OCI-LY1 (cell line): ENCODE data around the gene CEP97.
"Not testable (repeated sequence)": the region's sequence is repeated elsewhere in the genome, so short reads cannot be mapped to it uniquely, and the experiment has no call there.

Experiments
- H2AFZ ChIP-seq: fragments of 200-600 bp; sonication (generic), shearing (Covaris generic); 2 replicates; pipeline ENCODE4 v1.6.0; 2014; ENCODE audit warnings: antibody characterized with exemption, mild to moderate bottlenecking, low read length
- H3F3A ChIP-seq: fragments of 200-600 bp; sonication (generic), shearing (Covaris generic); 2 replicates; pipeline ENCODE4 v1.6.0; 2014; ENCODE audit warnings: mild to moderate bottlenecking, antibody characterized with exemption, low read length, moderate library complexity; ENCODE audit not compliant: insufficient read depth
- H3K27ac ChIP-seq: fragments of 200-600 bp; sonication (generic); 2 replicates; pipeline ENCODE4 v1.5.1; 2014; ENCODE audit warnings: low read length, mixed run types, mild to moderate bottlenecking, low read depth; ENCODE audit not compliant: poor library complexity, severe bottlenecking
- H3K27me3 ChIP-seq: fragments of 200-600 bp; sonication (generic); 2 replicates; pipeline ENCODE4 v1.6.0; 2014; ENCODE audit warnings: antibody characterized with exemption, mild to moderate bottlenecking, low read length, moderate library complexity; ENCODE audit not compliant: insufficient read depth
- H3K36me3 ChIP-seq: fragments of 200-600 bp; sonication (generic); 2 replicates; pipeline ENCODE4 v1.6.1; 2014; ENCODE audit warnings: mild to moderate bottlenecking, antibody characterized with exemption, low read length, moderate library complexity, mixed read lengths; ENCODE audit not compliant: insufficient read depth
- H3K4me1 ChIP-seq: fragments of 200-600 bp; sonication (generic); 2 replicates; pipeline ENCODE4 v1.5.1; 2014; ENCODE audit warnings: mild to moderate bottlenecking, low read length, moderate library complexity; ENCODE audit not compliant: insufficient read depth, severe bottlenecking
- H3K4me2 ChIP-seq: fragments of 200-600 bp; sonication (generic), shearing (Covaris generic); 2 replicates; pipeline ENCODE4 v1.6.1; 2014; ENCODE audit warnings: low read length
- H3K4me3 ChIP-seq: fragments of 200-600 bp; sonication (generic); 2 replicates; pipeline ENCODE4 v1.5.1; 2014; ENCODE audit warnings: low read length, low read depth, mild to moderate bottlenecking, mixed read lengths; ENCODE audit not compliant: poor library complexity, severe bottlenecking
- H3K79me2 ChIP-seq: fragments of 200-600 bp; shearing (Covaris generic); 2 replicates; pipeline ENCODE4 v1.6.1; 2016; ENCODE audit warnings: mixed run types, low read length, mixed read lengths; ENCODE audit not compliant: insufficient read depth
- H3K9ac ChIP-seq: fragments of 200-600 bp; sonication (generic), shearing (Covaris generic); 2 replicates; pipeline ENCODE4 v1.6.1; 2014; ENCODE audit warnings: mild to moderate bottlenecking, low read length, mixed read lengths
- H3K9me2 ChIP-seq: fragments of 200-600 bp; sonication (generic), shearing (Covaris generic); 2 replicates; pipeline ENCODE4 v1.6.1; 2014; ENCODE audit warnings: low read depth, mild to moderate bottlenecking, low read length, mixed read lengths
- H3K9me3 ChIP-seq: fragments of 200-600 bp; shearing (Covaris generic); 2 replicates; pipeline ENCODE4 v1.6.1; 2014; ENCODE audit warnings: low read length, mixed read lengths
- H4K20me1 ChIP-seq: fragments of 200-600 bp; sonication (generic), shearing (Covaris generic); 2 replicates; pipeline ENCODE4 v1.6.0; 2016; ENCODE audit warnings: mild to moderate bottlenecking, low read length; ENCODE audit not compliant: insufficient read depth
- EZH2 ChIP-seq: fragments of 200-600 bp; sonication (generic), shearing (Covaris generic); IDR thresholded peaks from 2 replicates; pipeline ENCODE4 v1.8.0; 2017; ENCODE audit warnings: borderline replicate concordance, mixed run types, mild to moderate bottlenecking, antibody characterized with exemption, low read length, moderate library complexity, mixed read lengths
- TF ChIP-seq, protein P1 (sequence below): fragments of 200-600 bp; sonication (generic), shearing (Covaris generic); IDR thresholded peaks from 2 replicates; pipeline ENCODE4 v1.5.1; 2017; ENCODE audit warnings: mild to moderate bottlenecking, antibody characterized with exemption, low read length, moderate library complexity, mixed read lengths

The CEP97 gene

GRCh38 chr3:101689286-101689685, 35.1 kb upstream of the CEP97 start:
- no peaks in the 10 kb centered on the region for H4K20me1 ChIP-seq
- no peaks in the 10 kb centered on the region for H3K9me2 ChIP-seq
- no peaks in the 10 kb centered on the region for H3K27me3 ChIP-seq
- H3K4me3 ChIP-seq = no peak overlapping the region
- TF ChIP-seq, protein P1, sequence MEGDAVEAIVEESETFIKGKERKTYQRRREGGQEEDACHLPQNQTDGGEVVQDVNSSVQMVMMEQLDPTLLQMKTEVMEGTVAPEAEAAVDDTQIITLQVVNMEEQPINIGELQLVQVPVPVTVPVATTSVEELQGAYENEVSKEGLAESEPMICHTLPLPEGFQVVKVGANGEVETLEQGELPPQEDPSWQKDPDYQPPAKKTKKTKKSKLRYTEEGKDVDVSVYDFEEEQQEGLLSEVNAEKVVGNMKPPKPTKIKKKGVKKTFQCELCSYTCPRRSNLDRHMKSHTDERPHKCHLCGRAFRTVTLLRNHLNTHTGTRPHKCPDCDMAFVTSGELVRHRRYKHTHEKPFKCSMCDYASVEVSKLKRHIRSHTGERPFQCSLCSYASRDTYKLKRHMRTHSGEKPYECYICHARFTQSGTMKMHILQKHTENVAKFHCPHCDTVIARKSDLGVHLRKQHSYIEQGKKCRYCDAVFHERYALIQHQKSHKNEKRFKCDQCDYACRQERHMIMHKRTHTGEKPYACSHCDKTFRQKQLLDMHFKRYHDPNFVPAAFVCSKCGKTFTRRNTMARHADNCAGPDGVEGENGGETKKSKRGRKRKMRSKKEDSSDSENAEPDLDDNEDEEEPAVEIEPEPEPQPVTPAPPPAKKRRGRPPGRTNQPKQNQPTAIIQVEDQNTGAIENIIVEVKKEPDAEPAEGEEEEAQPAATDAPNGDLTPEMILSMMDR = no peak
- no peak for TF ChIP-seq EZH2
- H3F3A ChIP-seq = no peaks in the 10 kb centered on the region; the same call in 1 of the 2 replicates
- peaks cover 21% of the 10 kb centered on the region for H3K79me2 ChIP-seq
- no peak overlapping the region for H3K9ac ChIP-seq
- no peak overlapping the region for H3K27ac ChIP-seq
- no peaks in the 10 kb centered on the region for H3K9me3 ChIP-seq
- peaks cover 20% of the 10 kb centered on the region for H3K36me3 ChIP-seq
- H3K4me2 ChIP-seq = no peak overlapping the region
- peaks cover 25% of the 10 kb centered on the region for H3K4me1 ChIP-seq
- no peak overlapping the region for H2AFZ ChIP-seq

GRCh38 chr3:101690972-101691371, 33.4 kb upstream of the CEP97 start:
- Histone ChIP-seq H3K9me3 (no peaks in the 10 kb centered on the region), H2AFZ (no peak overlapping the region), H3F3A (no peaks in the 10 kb centered on the region; the same call in 1 of the 2 replicates), H4K20me1 (no peaks in the 10 kb centered on the region), H3K4me3 (no peak overlapping the region), H3K4me2 (no peak overlapping the region), H3K9ac (no peak overlapping the region), H3K27ac (no peak overlapping the region), H3K9me2 (no peaks in the 10 kb centered on the region), H3K27me3 (no peaks in the 10 kb centered on the region), H3K4me1 (peaks cover 12% of the 10 kb centered on the region), H3K36me3 (peaks cover 3% of the 10 kb centered on the region), H3K79me2 (peaks cover 5% of the 10 kb centered on the region)
- no peak for TF ChIP-seq EZH2
- TF ChIP-seq, protein P1 = no peak

DNA sequence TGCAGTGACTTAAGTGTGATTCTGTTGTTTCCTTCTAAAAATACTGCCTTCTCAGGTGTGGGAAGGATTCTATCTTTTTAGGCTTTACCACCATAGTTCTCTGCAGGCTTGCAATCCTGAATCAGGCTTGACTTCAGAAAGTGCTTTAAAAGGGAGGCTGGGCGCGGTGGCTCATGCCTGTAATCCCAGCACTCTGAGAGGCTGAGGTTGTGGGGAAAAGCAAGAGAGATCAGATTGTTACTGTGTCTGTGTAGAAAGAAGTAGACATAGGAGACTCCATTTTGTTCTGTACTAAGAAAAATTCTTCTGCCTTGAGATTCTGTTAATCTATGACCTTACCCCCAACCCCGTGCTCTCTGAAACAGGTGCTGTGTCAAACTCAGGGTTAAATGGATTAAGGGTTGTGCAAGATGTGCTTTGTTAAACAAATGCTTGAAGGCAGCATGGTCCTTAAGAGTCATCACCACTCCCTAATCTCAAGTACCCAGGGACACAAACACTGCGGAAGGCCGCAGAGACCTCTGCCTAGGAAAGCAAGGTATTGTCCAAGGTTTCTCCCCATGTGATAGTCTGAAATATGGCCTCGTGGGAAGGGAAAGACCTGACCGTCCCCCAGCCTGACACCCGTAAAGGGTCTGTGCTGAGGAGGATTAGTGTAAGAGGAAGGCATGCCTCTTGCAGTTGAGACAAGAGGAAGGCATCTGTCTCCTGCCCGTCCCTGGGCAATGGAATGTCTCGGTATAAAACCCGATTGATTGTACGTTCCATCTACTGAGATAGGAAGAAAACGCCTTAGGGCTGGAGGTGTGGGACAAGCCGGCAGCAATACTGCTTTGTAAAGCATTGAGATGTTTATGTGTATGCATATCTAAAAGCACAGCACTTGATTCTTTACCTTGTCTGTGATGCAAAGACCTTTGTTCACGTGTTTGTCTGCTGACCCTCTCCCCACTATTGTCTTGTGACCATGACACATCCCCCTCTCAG, 32.4 kb upstream of the CEP97 start:
- H3K27ac ChIP-seq, H3F3A ChIP-seq, H2AFZ ChIP-seq, H3K36me3 ChIP-seq, H3K9me2 ChIP-seq, H3K9me3 ChIP-seq, H3K79me2 ChIP-seq, H3K27me3 ChIP-seq, H3K9ac ChIP-seq, H3K4me2 ChIP-seq, H4K20me1 ChIP-seq, H3K4me3 ChIP-seq: not testable (repeated sequence)
- H3K4me1 ChIP-seq = peaks cover 11% of the 10 kb centered on the region

DNA sequence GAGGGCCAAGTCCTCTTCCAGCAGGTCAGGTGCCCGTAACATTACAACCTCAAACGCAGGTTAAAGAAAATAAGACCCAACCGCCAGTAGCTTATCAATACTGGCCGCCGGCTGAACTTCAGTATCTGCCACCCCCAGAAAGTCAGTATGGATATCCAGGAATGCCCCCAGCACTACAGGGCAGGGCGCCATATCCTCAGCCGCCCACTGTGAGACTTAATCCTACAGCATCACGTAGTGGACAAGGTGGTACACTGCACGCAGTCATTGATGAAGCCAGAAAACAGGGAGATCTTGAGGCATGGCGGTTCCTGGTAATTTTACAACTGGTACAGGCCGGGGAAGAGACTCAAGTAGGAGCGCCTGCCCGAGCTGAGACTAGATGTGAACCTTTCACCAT, 30.9 kb upstream of the CEP97 start:
- TF ChIP-seq, protein P1 = peak; percentile 44
- not testable (repeated sequence) for H3K79me2 ChIP-seq, H2AFZ ChIP-seq, H3K9ac ChIP-seq, H3K36me3 ChIP-seq, H3K4me3 ChIP-seq, H3F3A ChIP-seq, H3K27me3 ChIP-seq, H3K27ac ChIP-seq, H3K4me1 ChIP-seq, H3K9me3 ChIP-seq, H3K4me2 ChIP-seq, H3K9me2 ChIP-seq, H4K20me1 ChIP-seq

DNA sequence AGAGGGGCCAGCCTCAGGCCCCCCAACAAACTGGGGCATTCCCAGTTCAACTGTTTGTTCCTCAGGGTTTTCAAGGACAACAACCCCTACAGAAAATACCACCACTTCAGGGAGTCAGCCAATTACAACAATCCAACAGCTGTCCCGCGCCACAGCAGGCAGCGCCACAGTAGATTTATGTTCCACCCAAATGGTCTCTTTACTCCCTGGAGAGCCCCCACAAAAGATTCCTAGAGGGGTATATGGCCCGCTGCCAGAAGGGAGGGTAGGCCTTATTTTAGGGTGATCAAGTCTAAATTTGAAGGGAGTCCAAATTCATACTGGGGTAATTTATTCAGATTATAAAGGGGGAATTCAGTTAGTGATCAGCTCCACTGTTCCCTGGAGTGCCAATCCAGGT, 29.6 kb upstream of the CEP97 start:
- not testable (repeated sequence) for H3K27ac ChIP-seq, H3K4me2 ChIP-seq, H3K9me2 ChIP-seq

More for the DNA sequence above, 29.6 kb upstream of the CEP97 start:
- not testable (repeated sequence) for H3K4me3 ChIP-seq, H3K27me3 ChIP-seq, H3K36me3 ChIP-seq, H3K79me2 ChIP-seq, H3K4me1 ChIP-seq, H3K9ac ChIP-seq, H2AFZ ChIP-seq, H3K9me3 ChIP-seq, H4K20me1 ChIP-seq, H3F3A ChIP-seq
